Endothelial cell of umbilical vein (primary cell): ENCODE measurements around the gene SLC23A3. TPM values are rescaled to one million over a fixed set of nuclear protein-coding genes. Genes with fewer than 3 reads are reported as not detected.

Experiments
- BruUV-seq: library from RNA; stranded (reverse); fragments of 400-500 nt; replicated peaks from 2 replicates; lab custom pipeline; 2021; lab: Mats Ljungman, UMichigan
- CTCF ChIA-PET: fragments of 300-600, 350-600 bp; sonication (Branson Sonifier 250); formaldehyde crosslinking; loops from one replicate; lab custom pipeline; 2021; ENCODE audit warnings: antibody characterized with exemption, inconsistent platforms; lab: Charles Lee
- POLR2A ChIA-PET: fragments of 300-600, 350-600 bp; sonication (Branson Sonifier 250); formaldehyde crosslinking; loops from one replicate; lab custom pipeline; 2021; ENCODE audit warnings: antibody characterized with exemption, inconsistent platforms; lab: Charles Lee
- DNase-seq: peaks from one replicate; pipeline ENCODE4 v3.0.0-alpha.2; 2011; ENCODE audit warnings: low read depth, low spot score
- FAIRE-seq: peaks from 2 replicates; lab custom pipeline; 2011; peaks lifted over from hg19 to GRCh38; lab: Jason Lieb, UNC
- H2AFZ ChIP-seq: 2 replicates; pipeline ENCODE4 v1.6.0; 2012; ENCODE audit warnings: low read depth, low read length, control low read depth, inconsistent platforms
- H3K27ac ChIP-seq: 2 replicates; pipeline ENCODE4 v1.5.1; 2011; ENCODE audit warnings: low read depth, mild to moderate bottlenecking, control low read depth, low read length, moderate library complexity; ENCODE audit not compliant: insufficient read depth
- H3K27me3 ChIP-seq, 2 experiments: 2 replicates each; pipeline versions ENCODE4 v1.6.0 to v1.6.1; 2011; ENCODE audit warnings: low read length in 2 of 2, mixed read lengths in 1 of 2; ENCODE audit not compliant: control insufficient read depth in 2 of 2, insufficient read depth in 2 of 2
- H3K36me3 ChIP-seq, 2 experiments: 2 replicates in 1 of 2; 3 replicates in 1 of 2; pipeline ENCODE4 v1.5.1; 2011; ENCODE audit warnings: low read length in 2 of 2, mild to moderate bottlenecking in 1 of 2, moderate library complexity in 1 of 2; ENCODE audit not compliant: control insufficient read depth in 2 of 2, insufficient read depth in 2 of 2; ENCODE audit errors: extremely low read depth in 1 of 2
- H3K4me1 ChIP-seq: 3 replicates; pipeline ENCODE4 v1.5.1; 2011; ENCODE audit warnings: mild to moderate bottlenecking, low read length; ENCODE audit not compliant: control insufficient read depth, insufficient read depth; ENCODE audit errors: extremely low read depth
- H3K4me2 ChIP-seq: 2 replicates; pipeline ENCODE4 v1.6.1; 2011; ENCODE audit warnings: low read length, control low read depth, mixed read lengths; ENCODE audit not compliant: insufficient read depth
- H3K4me3 ChIP-seq, 3 experiments: fragments of 200-600 bp in 1 of 3; sonication (generic), shearing (Covaris generic) in 1 of 3; replicated peaks in 1 of 3; 2 replicates each; pipeline ENCODE4 v1.5.1; 2011 to 2016; ENCODE audit warnings: control low read depth in 3 of 3, low read length in 3 of 3, mild to moderate bottlenecking in 2 of 3, inconsistent platforms in 1 of 3, low read depth in 1 of 3, moderate library complexity in 1 of 3; ENCODE audit not compliant: insufficient read depth in 1 of 3
- H3K79me2 ChIP-seq: 2 replicates; pipeline ENCODE4 v1.6.0; 2012; ENCODE audit warnings: low read length, inconsistent platforms; ENCODE audit not compliant: control insufficient read depth, insufficient read depth
- H3K9ac ChIP-seq: replicated peaks from 2 replicates; pipeline ENCODE3; 2011; ENCODE audit warnings: low read length, control low read depth; ENCODE audit not compliant: insufficient read depth; ENCODE audit errors: extremely low read depth
- H3K9me1 ChIP-seq: replicated peaks from 3 replicates; pipeline ENCODE4 v1.6.0; 2011; ENCODE audit warnings: mild to moderate bottlenecking, low read length; ENCODE audit not compliant: control insufficient read depth, insufficient read depth; ENCODE audit errors: extremely low read depth
- H3K9me3 ChIP-seq: replicated peaks from 2 replicates; pipeline ENCODE4 v1.5.1; 2012; ENCODE audit warnings: low read length, inconsistent platforms; ENCODE audit not compliant: control insufficient read depth, insufficient read depth
- H4K20me1 ChIP-seq: replicated peaks from 2 replicates; pipeline ENCODE3; 2011; ENCODE audit warnings: mild to moderate bottlenecking, low read length; ENCODE audit not compliant: control insufficient read depth, insufficient read depth; ENCODE audit errors: extremely low read depth
- CTCF ChIP-seq, 2 donors: IDR thresholded peaks; 1 replicate in 1 of 2; 2 replicates in 1 of 2; pipeline ENCODE4 v1.5.1; 2011; ENCODE audit warnings: low read length in 2 of 2, mild to moderate bottlenecking in 2 of 2, moderate library complexity in 2 of 2, control low read depth in 1 of 2, inconsistent platforms in 1 of 2, low read depth in 1 of 2; ENCODE audit not compliant: insufficient read depth in 1 of 2; ENCODE audit errors: extremely low read depth in 1 of 2
- EZH2 ChIP-seq: IDR thresholded peaks from 2 replicates; pipeline ENCODE4 v1.6.1; 2012; ENCODE audit warnings: borderline replicate concordance, low read depth, mild to moderate bottlenecking, moderate library complexity, low read length, inconsistent platforms; ENCODE audit not compliant: severe bottlenecking
- FOS ChIP-seq: IDR thresholded peaks from 2 replicates; pipeline ENCODE4 v1.6.1; 2011; ENCODE audit warnings: mild to moderate bottlenecking, low read length, moderate library complexity, borderline replicate concordance; ENCODE audit not compliant: insufficient read depth
- GATA2 ChIP-seq: IDR thresholded peaks from 2 replicates; pipeline ENCODE4 v1.7.0; 2011; ENCODE audit warnings: low read depth, mild to moderate bottlenecking, moderate library complexity, mixed read lengths, low read length; ENCODE audit not compliant: insufficient read length, insufficient read depth
- JUN ChIP-seq: IDR thresholded peaks from 2 replicates; pipeline ENCODE4 v1.6.1; 2011; ENCODE audit warnings: borderline replicate concordance, low read depth; ENCODE audit not compliant: insufficient read length, insufficient read depth
- MAX ChIP-seq: IDR thresholded peaks from 2 replicates; pipeline ENCODE4 v1.6.1; 2011; ENCODE audit not compliant: insufficient read depth, insufficient read length
- MYC ChIP-seq: IDR thresholded peaks from one replicate; pipeline ENCODE4 v1.6.1; 2011; ENCODE audit warnings: mild to moderate bottlenecking, low read depth, low read length
- POLR2A ChIP-seq: IDR thresholded peaks from 2 replicates; pipeline ENCODE4 v1.6.1; 2012; ENCODE audit warnings: low read depth, mild to moderate bottlenecking, control low read depth, low read length
- POLR2AphosphoS5 ChIP-seq: IDR thresholded peaks from 2 replicates; pipeline ENCODE4 v1.6.1; 2012; ENCODE audit warnings: low read depth, mild to moderate bottlenecking, control low read depth, low read length, moderate library complexity; ENCODE audit not compliant: insufficient read depth
- dilution Hi-C: fragments of 300-500 bp; cut with MboI; formaldehyde crosslinking; loops from one replicate; pipeline ENCODE4 v1.15.0; 2019; ENCODE audit warnings: low sequenced_read_pairs; ENCODE audit not compliant: extremely low pct_ligation_motif_present
- intact Hi-C: fragments of 100-400 bp; cut with micrococcal nuclease; formaldehyde crosslinking; loops from one replicate; pipeline ENCODE4 v1.10.0; 2022
- polyA plus RNA-seq, 4 experiments: library from polyadenylated mRNA; depleted of rRNA in 3 of 4; stranded (reverse) in 3 of 4; unstranded in 1 of 4; fragments of >200 nt; gene quantifications; 2 replicates each; pipeline versions ENCODE4 v1.2.1 to v1.2.3, GENCODE V29; 2011 to 2012; ENCODE audit warnings: missing spikeins in 1 of 4
- total RNA-seq: library from RNA; stranded (reverse); gene quantifications from 2 replicates; pipeline ENCODE4 v1.2.3, GENCODE V29; 2021

The SLC23A3 gene
- total and polyA plus RNA-seq, 2 donors (not counting 3 experiments of a cell fraction or from before 2014, with no cell fraction given) = 2.7 to 7.1 TPM

DNA sequence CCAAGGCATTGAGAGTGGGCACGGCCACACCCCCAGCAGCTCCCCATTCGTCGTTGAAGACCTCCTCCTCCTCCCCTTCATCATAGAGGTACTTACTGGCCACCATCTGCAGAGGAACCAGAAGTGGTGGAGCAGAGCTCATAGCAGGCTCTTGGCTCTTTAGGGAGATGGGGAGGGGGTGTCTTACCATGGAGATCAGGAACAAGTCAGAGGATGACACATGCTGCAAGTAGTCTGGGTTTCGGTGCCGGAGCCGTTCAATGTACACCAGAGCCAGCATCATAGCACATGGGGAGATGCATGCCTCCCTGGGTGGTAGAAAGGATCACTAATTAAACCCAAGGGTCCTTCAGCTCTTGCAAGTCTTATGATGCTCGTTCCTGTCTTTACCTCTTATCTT lies 5.0 kb upstream of the SLC23A3 start:
- H3K9ac ChIP-seq = no peak overlapping the region
- intact Hi-C loops = loop anchor here (5.0 kb wide), 1 partner anchor 608 kb away; the partner anchor contains the start of genes CNOT9 and USP37
- no peak overlapping the region for H3K4me3 ChIP-seq
- H3K36me3 ChIP-seq = peaks cover 2 to 19% of the 10 kb centered on the region in 2 experiments
- no peaks in the 10 kb centered on the region for H3K9me1 ChIP-seq
- H3K27me3 ChIP-seq = no peaks in the 10 kb centered on the region
- TF ChIP-seq GATA2 (no peak), FOS (no peak)
- no TSS peak for BruUV-seq
- DNase-seq (no peak), FAIRE-seq (no peak)
- dilution Hi-C loops = no loop called here
- H3K4me2 ChIP-seq = no peak overlapping the region
- H3K9me3 ChIP-seq = no peaks in the 10 kb centered on the region
- ChIA-PET POLR2A (no interaction called here), CTCF (interaction anchor here (1.0 to 3.4 kb wide), 6 partner anchors 19 to 120 kb away, joined by 3 to 18 read pairs (median 10); partner anchors contain the start of genes ANKZF1, ATG9A, DNAJB2 and ZFAND2B)
- peaks cover 3% of the 10 kb centered on the region for H4K20me1 ChIP-seq
- peaks cover 18% of the 10 kb centered on the region for H3K4me1 ChIP-seq
- H3K27ac ChIP-seq = no peak overlapping the region
- peaks cover 20% of the 10 kb centered on the region for H3K79me2 ChIP-seq
- no peak overlapping the region for H2AFZ ChIP-seq

DNA sequence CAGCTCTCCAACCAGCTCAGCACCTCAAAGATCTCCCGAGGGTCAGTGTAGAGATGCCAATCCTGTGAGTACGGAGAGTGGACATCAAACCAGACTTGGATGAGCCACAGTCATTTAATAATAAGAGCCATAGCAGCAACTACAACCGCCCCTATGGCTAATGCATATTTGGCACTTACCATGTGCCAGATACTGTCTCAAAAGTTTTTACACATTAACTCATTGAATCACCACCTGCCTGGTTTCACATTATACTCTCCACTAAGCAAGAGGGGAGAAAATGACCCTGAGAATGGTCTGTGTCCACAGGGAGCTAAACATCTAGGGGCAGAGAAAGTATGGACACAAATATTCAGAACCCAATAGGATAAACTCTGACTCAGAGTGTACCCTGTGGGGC lies 4.3 kb upstream of the SLC23A3 start:
- Histone ChIP-seq H3K36me3 (peaks cover 0 to 19% of the 10 kb centered on the region in 2 experiments), H3K4me2 (no peak overlapping the region)
- intact Hi-C loops = no loop called here

More for the DNA sequence above, 4.3 kb upstream of the SLC23A3 start:
- peaks cover 14% of the 10 kb centered on the region for H3K4me1 ChIP-seq
- no peak overlapping the region for H3K27ac ChIP-seq
- H4K20me1 ChIP-seq = peaks cover 3% of the 10 kb centered on the region
- ChIA-PET POLR2A (no interaction called here), CTCF (interaction anchor here (1.0 to 5.2 kb wide), 2 partner anchors 19 to 121 kb away, joined by 3 to 32 read pairs; no protein-coding TSS in a partner anchor)
- no peaks in the 10 kb centered on the region for H3K9me1 ChIP-seq
- H3K9ac ChIP-seq = no peak overlapping the region
- DNase-seq (no peak), FAIRE-seq (no peak)
- H3K27me3 ChIP-seq = no peaks in the 10 kb centered on the region
- H3K4me3 ChIP-seq = no peak overlapping the region
- TF ChIP-seq GATA2 (no peak), MYC (no peak), JUN (no peak), FOS (no peak), POLR2AphosphoS5 (no peak), MAX (no peak), CTCF (IDR thresholded peaks at IDR 0.05; ENCODE audit: extremely low read depth in 1 of 2, insufficient read depth in 1 of 2, low read depth in 1 of 2, low read length in 2 of 2) (no peak), POLR2A (no peak), EZH2 (no peak)
- H3K79me2 ChIP-seq = peaks cover 14% of the 10 kb centered on the region
- BruUV-seq = no TSS peak
- dilution Hi-C loops = no loop called here
- no peaks in the 10 kb centered on the region for H3K9me3 ChIP-seq
- no peak overlapping the region for H2AFZ ChIP-seq
